OCI-LY1 (cell line): ENCODE results near the gene EVPL.

ENCODE experiments used
- H2AFZ ChIP-seq: fragments of 200-600 bp; sonication (generic), shearing (Covaris generic); 2 replicates; pipeline ENCODE4 v1.6.0; 2014; ENCODE audit warnings: antibody characterized with exemption, mild to moderate bottlenecking, low read length
- H3F3A ChIP-seq: fragments of 200-600 bp; sonication (generic), shearing (Covaris generic); 2 replicates; pipeline ENCODE4 v1.6.0; 2014; ENCODE audit warnings: mild to moderate bottlenecking, antibody characterized with exemption, low read length, moderate library complexity; ENCODE audit not compliant: insufficient read depth
- H3K27ac ChIP-seq: fragments of 200-600 bp; sonication (generic); 2 replicates; pipeline ENCODE4 v1.5.1; 2014; ENCODE audit warnings: low read length, mixed run types, mild to moderate bottlenecking, low read depth; ENCODE audit not compliant: poor library complexity, severe bottlenecking
- H3K27me3 ChIP-seq: fragments of 200-600 bp; sonication (generic); 2 replicates; pipeline ENCODE4 v1.6.0; 2014; ENCODE audit warnings: antibody characterized with exemption, mild to moderate bottlenecking, low read length, moderate library complexity; ENCODE audit not compliant: insufficient read depth
- H3K36me3 ChIP-seq: fragments of 200-600 bp; sonication (generic); 2 replicates; pipeline ENCODE4 v1.6.1; 2014; ENCODE audit warnings: mild to moderate bottlenecking, antibody characterized with exemption, low read length, moderate library complexity, mixed read lengths; ENCODE audit not compliant: insufficient read depth
- H3K4me1 ChIP-seq: fragments of 200-600 bp; sonication (generic); 2 replicates; pipeline ENCODE4 v1.5.1; 2014; ENCODE audit warnings: mild to moderate bottlenecking, low read length, moderate library complexity; ENCODE audit not compliant: insufficient read depth, severe bottlenecking
- H3K4me2 ChIP-seq: fragments of 200-600 bp; sonication (generic), shearing (Covaris generic); 2 replicates; pipeline ENCODE4 v1.6.1; 2014; ENCODE audit warnings: low read length
- H3K4me3 ChIP-seq: fragments of 200-600 bp; sonication (generic); 2 replicates; pipeline ENCODE4 v1.5.1; 2014; ENCODE audit warnings: low read length, low read depth, mild to moderate bottlenecking, mixed read lengths; ENCODE audit not compliant: poor library complexity, severe bottlenecking
- H3K79me2 ChIP-seq: fragments of 200-600 bp; shearing (Covaris generic); 2 replicates; pipeline ENCODE4 v1.6.1; 2016; ENCODE audit warnings: mixed run types, low read length, mixed read lengths; ENCODE audit not compliant: insufficient read depth
- H3K9ac ChIP-seq: fragments of 200-600 bp; sonication (generic), shearing (Covaris generic); 2 replicates; pipeline ENCODE4 v1.6.1; 2014; ENCODE audit warnings: mild to moderate bottlenecking, low read length, mixed read lengths
- H3K9me2 ChIP-seq: fragments of 200-600 bp; sonication (generic), shearing (Covaris generic); 2 replicates; pipeline ENCODE4 v1.6.1; 2014; ENCODE audit warnings: low read depth, mild to moderate bottlenecking, low read length, mixed read lengths
- H3K9me3 ChIP-seq: fragments of 200-600 bp; shearing (Covaris generic); 2 replicates; pipeline ENCODE4 v1.6.1; 2014; ENCODE audit warnings: low read length, mixed read lengths
- H4K20me1 ChIP-seq: fragments of 200-600 bp; sonication (generic), shearing (Covaris generic); 2 replicates; pipeline ENCODE4 v1.6.0; 2016; ENCODE audit warnings: mild to moderate bottlenecking, low read length; ENCODE audit not compliant: insufficient read depth
- CTCF ChIP-seq: fragments of 200-600 bp; sonication (generic), shearing (Covaris generic); IDR thresholded peaks from 2 replicates; pipeline ENCODE4 v1.5.1; 2017; ENCODE audit warnings: mild to moderate bottlenecking, antibody characterized with exemption, low read length, moderate library complexity, mixed read lengths
- EZH2 ChIP-seq: fragments of 200-600 bp; sonication (generic), shearing (Covaris generic); IDR thresholded peaks from 2 replicates; pipeline ENCODE4 v1.8.0; 2017; ENCODE audit warnings: borderline replicate concordance, mixed run types, mild to moderate bottlenecking, antibody characterized with exemption, low read length, moderate library complexity, mixed read lengths

Gene EVPL

GRCh38 chr17:76008630-76009425 is 18.3 kb downstream of the EVPL start:
- Histone ChIP-seq H3K4me2 (no peak overlapping the region), H3F3A (no peaks in the 10 kb centered on the region), H3K36me3 (no peaks in the 10 kb centered on the region), H3K27ac (no peak overlapping the region), H2AFZ (no peak overlapping the region), H3K27me3 (peaks cover 8% of the 10 kb centered on the region; the same call in 1 of the 2 replicates), H3K9me2 (no peaks in the 10 kb centered on the region), H3K4me3 (no peak overlapping the region), H3K9ac (no peak overlapping the region), H4K20me1 (no peaks in the 10 kb centered on the region), H3K4me1 (no peaks in the 10 kb centered on the region), H3K9me3 (no peaks in the 10 kb centered on the region), H3K79me2 (no peaks in the 10 kb centered on the region)
- no peak for TF ChIP-seq EZH2

GRCh38 chr17:76008208-76008607 is 18.9 kb downstream of the EVPL start:
- Histone ChIP-seq H3F3A (no peaks in the 10 kb centered on the region), H2AFZ (no peak overlapping the region), H3K27me3 (peaks cover 8% of the 10 kb centered on the region; the same call in 1 of the 2 replicates), H3K4me1 (no peaks in the 10 kb centered on the region), H3K4me3 (no peak overlapping the region), H3K9me2 (no peaks in the 10 kb centered on the region), H3K36me3 (no peaks in the 10 kb centered on the region), H3K27ac (no peak overlapping the region), H3K79me2 (no peaks in the 10 kb centered on the region), H3K4me2 (no peak overlapping the region), H3K9me3 (no peaks in the 10 kb centered on the region), H4K20me1 (no peaks in the 10 kb centered on the region), H3K9ac (no peak overlapping the region)
- TF ChIP-seq EZH2 = no peak
- no peak for TF ChIP-seq CTCF

GRCh38 chr17:76007850-76008165 is 19.3 kb downstream of the EVPL start:
- H3K36me3 ChIP-seq = no peaks in the 10 kb centered on the region
- no peaks in the 10 kb centered on the region for H3K4me1 ChIP-seq
- no peak overlapping the region for H3K4me3 ChIP-seq
- no peaks in the 10 kb centered on the region for H4K20me1 ChIP-seq
- no peak overlapping the region for H3K4me2 ChIP-seq
- no peak for TF ChIP-seq EZH2
- no peak for TF ChIP-seq CTCF
- H3K9me3 ChIP-seq = no peaks in the 10 kb centered on the region
- no peaks in the 10 kb centered on the region for H3K9me2 ChIP-seq
- H3F3A ChIP-seq = no peaks in the 10 kb centered on the region
- H2AFZ ChIP-seq = no peak overlapping the region
- no peak overlapping the region for H3K9ac ChIP-seq
- H3K79me2 ChIP-seq = no peaks in the 10 kb centered on the region
- H3K27me3 ChIP-seq = peaks cover 8% of the 10 kb centered on the region; the same call in 1 of the 2 replicates
- no peak overlapping the region for H3K27ac ChIP-seq
